Breast epithelium (tissue), 3 donors: Measurements from ENCODE around the gene FTO.

ENCODE experiments used
- POLR2AphosphoS5 ChIP-seq, 3 donors: sonication (generic); formaldehyde crosslinking; IDR thresholded peaks; one replicate each; pipeline ENCODE4 v1.6.1; 2017; ENCODE audit warnings: antibody characterized with exemption in 3 of 3
- TF ChIP-seq, protein P1 (sequence below), 3 donors: fragments of 450-650 bp; IDR thresholded peaks; one replicate each; pipeline ENCODE4 v1.5.1; 2016 to 2017; ENCODE audit warnings: antibody characterized with exemption in 3 of 3, mild to moderate bottlenecking in 3 of 3, moderate library complexity in 3 of 3

DNA sequence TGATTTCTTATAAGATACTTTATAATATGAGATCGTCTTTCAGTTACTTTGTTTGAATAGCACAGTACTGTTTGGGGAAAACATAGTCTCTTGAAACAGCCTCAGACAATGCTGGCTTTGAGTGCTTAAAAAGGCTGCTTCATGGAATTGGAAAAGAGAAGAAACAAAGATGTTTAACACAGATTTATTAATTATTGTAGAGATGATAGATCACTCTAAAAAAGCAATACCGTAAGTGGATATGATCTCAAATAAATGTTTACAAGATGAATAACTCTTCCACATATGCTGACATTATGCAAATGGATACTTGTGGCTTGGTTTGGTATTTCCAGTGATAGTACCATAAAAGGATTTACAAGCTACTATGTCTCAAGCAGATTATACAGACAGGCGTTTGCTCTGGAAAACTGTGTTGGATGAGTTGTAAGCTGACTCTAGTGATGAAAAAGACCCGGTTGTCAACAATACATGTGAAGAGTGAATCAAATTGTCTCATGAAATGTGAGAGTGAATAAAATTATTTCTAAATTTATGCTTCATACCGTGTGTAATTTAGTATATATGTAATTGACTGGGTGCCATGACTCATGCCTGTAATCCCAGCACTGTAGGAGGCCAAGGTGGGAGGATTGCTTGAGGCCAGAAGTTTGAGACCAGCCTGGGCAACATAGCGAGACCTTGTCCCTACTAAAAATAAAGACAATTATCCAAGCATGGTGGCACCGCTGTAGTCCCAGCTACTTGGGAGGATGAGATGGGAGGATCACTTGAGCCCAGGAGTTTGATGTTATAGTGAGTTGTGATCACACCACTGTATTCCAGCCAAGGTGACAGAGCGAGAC, 105.4 kb downstream of the FTO start:
- no peak for TF ChIP-seq POLR2AphosphoS5 (IDR thresholded peaks at IDR 0.05)
- TF ChIP-seq, protein P1, sequence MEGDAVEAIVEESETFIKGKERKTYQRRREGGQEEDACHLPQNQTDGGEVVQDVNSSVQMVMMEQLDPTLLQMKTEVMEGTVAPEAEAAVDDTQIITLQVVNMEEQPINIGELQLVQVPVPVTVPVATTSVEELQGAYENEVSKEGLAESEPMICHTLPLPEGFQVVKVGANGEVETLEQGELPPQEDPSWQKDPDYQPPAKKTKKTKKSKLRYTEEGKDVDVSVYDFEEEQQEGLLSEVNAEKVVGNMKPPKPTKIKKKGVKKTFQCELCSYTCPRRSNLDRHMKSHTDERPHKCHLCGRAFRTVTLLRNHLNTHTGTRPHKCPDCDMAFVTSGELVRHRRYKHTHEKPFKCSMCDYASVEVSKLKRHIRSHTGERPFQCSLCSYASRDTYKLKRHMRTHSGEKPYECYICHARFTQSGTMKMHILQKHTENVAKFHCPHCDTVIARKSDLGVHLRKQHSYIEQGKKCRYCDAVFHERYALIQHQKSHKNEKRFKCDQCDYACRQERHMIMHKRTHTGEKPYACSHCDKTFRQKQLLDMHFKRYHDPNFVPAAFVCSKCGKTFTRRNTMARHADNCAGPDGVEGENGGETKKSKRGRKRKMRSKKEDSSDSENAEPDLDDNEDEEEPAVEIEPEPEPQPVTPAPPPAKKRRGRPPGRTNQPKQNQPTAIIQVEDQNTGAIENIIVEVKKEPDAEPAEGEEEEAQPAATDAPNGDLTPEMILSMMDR (IDR thresholded peaks at IDR 0.05): no peak
